ENCODE results near the gene GOT1.

Gene GOT1

DNA sequence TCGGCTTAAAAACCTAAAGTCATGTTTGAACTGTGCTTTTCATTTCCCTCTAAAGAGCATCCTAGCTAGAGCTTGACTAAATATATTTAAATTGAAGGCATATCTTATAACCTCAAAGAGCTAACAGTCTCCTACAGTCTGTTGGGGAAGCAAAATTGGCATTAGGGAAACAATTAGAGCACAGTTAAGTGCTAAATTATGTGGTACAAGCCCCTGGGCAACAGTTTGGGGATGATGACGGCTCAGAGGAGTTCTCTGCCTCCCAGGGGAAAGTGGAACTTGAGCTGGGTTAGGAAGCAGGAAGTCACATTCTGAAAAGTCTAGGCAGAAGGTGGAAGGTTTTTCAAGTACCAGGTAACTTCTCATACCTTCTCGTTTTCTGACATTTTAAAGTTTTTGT lies 18.6 kb upstream of the GOT1 start:
- no peak overlapping the region for H3K4me3 ChIP-seq (ENCODE audit: low read depth, low read length)
- no peak for TF ChIP-seq CTCF (IDR thresholded peaks at IDR 0.05; ENCODE audit: low read depth, low read length)

DNA sequence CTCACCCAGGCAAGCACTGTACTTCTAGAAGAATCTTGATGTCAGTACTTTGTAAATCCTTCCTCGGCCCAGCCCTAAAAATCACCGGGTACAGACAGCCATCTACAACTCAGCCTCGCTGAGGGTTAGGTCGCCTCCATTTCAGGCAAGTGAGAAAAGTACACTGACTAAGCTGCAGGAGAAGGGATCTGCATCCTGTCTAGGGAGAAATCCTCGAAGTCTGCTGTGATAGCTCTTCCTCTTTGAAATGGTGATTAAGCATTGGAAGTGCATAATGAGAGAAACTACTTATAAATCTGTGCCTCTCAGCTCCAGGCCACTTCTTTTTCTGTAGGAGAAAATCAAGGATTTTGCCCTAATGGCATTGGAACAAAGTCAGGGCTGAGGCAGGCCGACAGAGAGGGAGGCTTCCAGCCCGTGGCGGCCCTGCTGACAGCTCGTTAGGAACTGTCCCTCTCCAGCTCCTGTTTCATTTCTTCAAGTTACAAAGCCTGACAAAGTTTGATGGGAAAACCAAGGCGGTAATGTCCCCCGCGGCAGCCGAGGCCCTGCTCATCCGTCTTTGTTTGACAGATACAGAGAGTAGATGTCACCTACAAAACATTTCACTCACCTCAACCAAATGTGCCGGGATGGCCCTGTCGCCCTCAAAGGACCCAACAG lies 14.1 kb upstream of the GOT1 start:
- no peak for TF ChIP-seq CTCF (IDR thresholded peaks at IDR 0.05; ENCODE audit: low read depth, low read length)

DNA sequence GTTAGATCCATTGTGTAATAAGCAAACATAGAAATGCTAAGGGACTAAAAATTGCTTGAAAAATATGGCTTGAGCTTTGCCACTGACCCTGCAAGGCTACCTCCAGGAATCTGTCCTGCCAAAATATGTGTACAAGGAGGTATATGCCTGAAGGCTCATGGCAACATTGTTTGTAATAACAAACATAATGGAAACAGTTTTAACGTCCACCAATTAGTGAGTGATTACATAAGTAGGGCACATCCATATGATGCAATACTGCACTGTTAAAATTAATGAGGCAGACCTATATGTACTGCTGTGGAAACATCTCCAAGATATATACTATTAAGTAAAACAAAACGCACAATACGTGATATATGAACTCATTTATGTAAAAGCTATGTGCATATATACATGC lies 13.1 kb upstream of the GOT1 start:
- no peak overlapping the region for H3K4me3 ChIP-seq (ENCODE audit: low read depth, low read length)
- TF ChIP-seq CTCF (IDR thresholded peaks at IDR 0.05; ENCODE audit: low read depth, low read length), result no peak

More for the DNA sequence above, 14.1 kb upstream of the GOT1 start:
- H3K4me3 ChIP-seq (ENCODE audit: low read depth, low read length), result no peak overlapping the region

- TF ChIP-seq CTCF (IDR thresholded peaks at IDR 0.05; ENCODE audit: low read depth, low read length), result no peak
- no peak overlapping the region for H3K4me3 ChIP-seq (ENCODE audit: low read depth, low read length)
These were observed 12.0 kb upstream of the GOT1 start for GRCh38 chr10:99442394-99442793.

DNA sequence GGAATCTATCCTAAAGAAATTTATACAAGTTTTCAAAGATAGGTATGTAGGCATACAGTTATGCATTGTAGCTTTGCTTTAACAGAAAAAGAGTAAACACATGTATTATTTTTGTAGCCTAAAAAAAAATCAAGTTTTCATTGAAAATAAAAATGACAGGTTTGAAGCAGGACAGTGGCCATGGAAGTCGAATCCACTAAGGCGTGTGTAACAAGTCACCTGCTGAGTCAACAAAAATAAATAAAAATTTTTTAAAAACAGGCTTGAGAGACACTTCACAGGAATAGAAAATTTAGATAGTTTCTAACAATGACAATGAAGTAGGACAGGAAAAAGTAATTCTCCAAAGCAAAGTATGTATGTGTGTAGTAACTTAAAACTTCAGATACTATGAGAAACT lies 8.5 kb upstream of the GOT1 start:
- no peak for TF ChIP-seq CTCF (IDR thresholded peaks at IDR 0.05; ENCODE audit: low read depth, low read length)
- no peak overlapping the region for H3K4me3 ChIP-seq (ENCODE audit: low read depth, low read length)

DNA sequence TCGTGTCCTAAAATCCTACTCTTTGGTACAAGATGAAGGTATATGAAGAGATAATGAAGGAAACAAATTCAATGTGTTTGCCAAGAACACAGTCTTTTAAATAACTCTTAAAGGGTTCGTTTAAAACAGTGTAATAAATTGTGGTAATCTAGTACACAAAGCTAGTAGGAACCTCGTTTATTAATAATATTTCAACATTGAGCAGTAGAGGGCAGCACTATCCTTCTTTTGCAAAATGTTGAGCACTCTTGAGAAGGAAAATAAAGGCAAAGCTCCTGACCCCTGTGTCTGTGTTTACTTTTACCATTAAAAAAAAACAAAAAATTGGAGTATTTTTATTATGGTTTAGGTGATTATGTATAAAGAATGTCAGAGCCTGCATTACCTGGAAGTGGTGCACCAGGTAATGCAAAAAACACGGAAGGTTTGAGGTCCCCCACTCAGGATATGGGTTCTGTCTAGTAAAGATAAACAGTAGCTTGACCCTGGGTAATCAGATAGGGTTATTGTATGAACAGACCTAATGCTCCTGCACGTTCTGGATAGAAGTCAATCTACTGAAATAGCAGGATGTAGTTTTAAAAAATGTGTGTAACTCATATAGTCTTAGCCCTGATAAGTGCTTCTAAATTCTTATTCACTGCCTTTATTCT lies 5.7 kb upstream of the GOT1 start:
- H3K4me3 ChIP-seq (ENCODE audit: low read depth, low read length), result no peak overlapping the region
- TF ChIP-seq CTCF (IDR thresholded peaks at IDR 0.05; ENCODE audit: low read depth, low read length), result no peak

- no peak for TF ChIP-seq CTCF (IDR thresholded peaks at IDR 0.05; ENCODE audit: low read depth, low read length)
- no peak overlapping the region for H3K4me3 ChIP-seq (ENCODE audit: low read depth, low read length)
These were observed 3.1 kb upstream of the GOT1 start for GRCh38 chr10:99433378-99434020.
